ENCODE results near the gene STXBP3.

DNA sequence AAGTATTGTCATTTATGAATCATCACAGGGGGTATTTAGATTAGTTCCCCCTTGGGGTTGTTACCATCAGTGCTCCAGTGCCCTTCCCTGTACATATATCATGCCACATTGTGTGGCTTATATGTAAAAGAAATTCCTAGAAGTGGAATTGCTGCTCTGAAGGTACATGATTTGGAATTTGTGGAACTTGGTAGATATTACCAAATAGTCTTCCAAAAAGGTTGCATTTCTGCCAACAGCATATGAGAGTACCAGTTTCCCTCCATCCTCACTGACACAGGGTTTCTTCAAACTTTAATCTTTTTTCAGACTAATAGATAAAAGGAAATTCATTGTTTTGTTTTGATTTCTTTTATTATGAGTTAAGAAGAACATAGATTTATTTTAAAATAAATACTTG is 69.1 kb downstream of the STXBP3 start:
- no peak for TF ChIP-seq EZH2phosphoT487 (IDR thresholded peaks at IDR 0.05; ENCODE audit: low read depth, severe bottlenecking, unreplicated experiment)
- no peak for TF ChIP-seq CTCF (IDR thresholded peaks at IDR 0.05; ENCODE audit: poor library complexity)

All from hepatocyte (in vitro differentiated cells).